K562 (cell line): ENCODE results near the gene PACRG. TPM values are rescaled to one million over a fixed set of nuclear protein-coding genes. Genes with fewer than 3 reads are reported as not detected.
A peak's percentile ranks its signal among the peaks of the same experiment; 100 is the strongest.

ENCODE experiments used
- ATAC-seq: fragments of 200-7000 bp; cut with Tn5 transposase; 3 replicates; pipeline ENCODE4 v1.9.1; 2020; ENCODE audit warnings: moderate library complexity
- BruUV-seq: library from RNA; stranded (reverse); fragments of 400-500 nt; replicated peaks from 2 replicates; lab custom pipeline; 2021; lab: Mats Ljungman, UMichigan
- CTCF ChIA-PET: fragments of 300-600 bp; formaldehyde crosslinking; extraction: SDS; loops from one replicate; lab custom pipeline; 2021; ENCODE audit warnings: low intra/inter-chr PET ratio; lab: Yijun Ruan, JAX
- POLR2A ChIA-PET: fragments of 300-600, 350-650 bp; sonication (Branson Sonifier 250); formaldehyde crosslinking; extraction: SDS; loops from one replicate; lab custom pipeline; 2021; ENCODE audit warnings: antibody characterized with exemption, inconsistent platforms; lab: Yijun Ruan, JAX
- DNase-seq, 4 experiments: peaks; one replicate each; pipeline versions ENCODE4 v3.0.0 to v3.0.0-alpha.2; 2011 to 2018; ENCODE audit warnings: low spot score in 3 of 4, mixed read lengths in 3 of 4; ENCODE audit errors: extremely low read depth in 1 of 4
- FAIRE-seq: peaks from 2 replicates; lab custom pipeline; 2011; peaks lifted over from hg19 to GRCh38; lab: Jason Lieb, UNC
- H2AFZ ChIP-seq: 2 replicates; pipeline ENCODE4 v1.6.0; 2011; ENCODE audit warnings: low read depth, low read length, control low read depth, inconsistent platforms
- H3K27ac ChIP-seq: fragments of 200-600 bp; 3 replicates; pipeline ENCODE4 v1.8.0; 2011; ENCODE audit warnings: low read depth, mild to moderate bottlenecking, control low read depth, inconsistent platforms, low read length, moderate library complexity, mixed read lengths; ENCODE audit errors: extremely low read depth
- H3K27me3 ChIP-seq, 2 experiments: fragments of 300-600 bp in 1 of 2; 2 replicates in 1 of 2; 3 replicates in 1 of 2; pipeline versions ENCODE4 v1.6.0 to v1.8.0; 2011; ENCODE audit warnings: inconsistent platforms in 2 of 2, low read length in 2 of 2, mild to moderate bottlenecking in 1 of 2, mixed read lengths in 1 of 2, moderate library complexity in 1 of 2; ENCODE audit not compliant: control insufficient read depth in 2 of 2, insufficient read depth in 2 of 2
- H3K36me3 ChIP-seq: fragments of 300-600 bp; 3 replicates; pipeline ENCODE4 v1.8.0; 2011; ENCODE audit warnings: mild to moderate bottlenecking, low read length, inconsistent platforms; ENCODE audit not compliant: control insufficient read depth, insufficient read depth
- H3K4me1 ChIP-seq, 2 experiments: fragments of 200-600 bp in 1 of 2; replicated peaks in 1 of 2; 2 replicates in 1 of 2; 3 replicates in 1 of 2; pipeline versions ENCODE4 v1.5.1 to v1.8.0; 2011; ENCODE audit warnings: inconsistent platforms in 2 of 2, low read length in 2 of 2, mild to moderate bottlenecking in 1 of 2, mixed read lengths in 1 of 2, moderate library complexity in 1 of 2; ENCODE audit not compliant: control insufficient read depth in 2 of 2, insufficient read depth in 2 of 2
- H3K4me2 ChIP-seq: 2 replicates; pipeline ENCODE4 v1.6.1; 2011; ENCODE audit warnings: low read length, control low read depth, inconsistent platforms, mixed read lengths; ENCODE audit not compliant: insufficient read depth
- H3K4me3 ChIP-seq: fragments of 200-600 bp; sonication (generic), shearing (Covaris generic); 2 replicates; pipeline ENCODE4 v1.5.1; 2016; ENCODE audit warnings: control low read depth, inconsistent platforms
- H3K79me2 ChIP-seq: fragments of 200-600 bp; 3 replicates; pipeline ENCODE4 v1.8.0; 2011; ENCODE audit warnings: low read length, inconsistent platforms; ENCODE audit not compliant: control insufficient read depth, insufficient read depth
- H3K9ac ChIP-seq, 2 experiments: 2 replicates each; pipeline versions ENCODE4 v1.6.0 to v1.6.1; 2011; ENCODE audit warnings: low read depth in 2 of 2, low read length in 2 of 2, control low read depth in 1 of 2, inconsistent platforms in 1 of 2, mild to moderate bottlenecking in 1 of 2, mixed read lengths in 1 of 2; ENCODE audit not compliant: insufficient read depth in 1 of 2
- H3K9me1 ChIP-seq: one replicate; pipeline ENCODE4 v1.6.0; 2011; ENCODE audit warnings: inconsistent platforms, mild to moderate bottlenecking, low read length, moderate library complexity; ENCODE audit not compliant: control insufficient read depth, insufficient read depth
- H3K9me3 ChIP-seq: replicated peaks from 2 replicates; pipeline ENCODE4 v1.5.1; 2011; ENCODE audit warnings: low read depth, low read length, inconsistent platforms; ENCODE audit not compliant: control insufficient read depth, insufficient read depth
- H4K20me1 ChIP-seq: replicated peaks from 2 replicates; pipeline ENCODE4 v1.6.1; 2011; ENCODE audit warnings: low read length, inconsistent platforms, mixed read lengths; ENCODE audit not compliant: control insufficient read depth, insufficient read depth
- EZH2 ChIP-seq: IDR thresholded peaks from 2 replicates; pipeline ENCODE4 v1.6.1; 2012; ENCODE audit warnings: low read depth, mild to moderate bottlenecking, inconsistent platforms, low read length, borderline replicate concordance
- RAD21 ChIP-seq, 2 experiments: fragments of 250-450 bp in 1 of 2; fragments of 450-650 bp in 1 of 2; sonication (Bioruptor Pico) in 1 of 2; formaldehyde crosslinking in 1 of 2; IDR thresholded peaks in 1 of 2; conservative IDR thresholded peaks in 1 of 2; 2 replicates each; pipeline versions ENCODE4 v1.4.0 to v1.8.0; 2020 to 2022; ENCODE audit warnings: mild to moderate bottlenecking in 2 of 2, moderate library complexity in 1 of 2
- YY1 ChIP-seq, 3 experiments: IDR thresholded peaks; 2 replicates each; pipeline ENCODE4 v1.6.1; 2011; ENCODE audit warnings: low read length in 2 of 3, mild to moderate bottlenecking in 2 of 3, moderate library complexity in 2 of 3, borderline replicate concordance in 1 of 3, control low read depth in 1 of 3, low read depth in 1 of 3; ENCODE audit not compliant: insufficient read depth in 3 of 3, insufficient replicate concordance in 2 of 3, control insufficient read depth in 1 of 3, insufficient read length in 1 of 3; ENCODE audit errors: extremely low read depth in 1 of 3
- WGBS: fragments of 100-300 bp; shearing (Covaris generic); methylation state at CpG from one replicate; pipeline ENCODE4 v1.1.6; 2016; ENCODE audit warnings: low coverage, mixed read lengths; ENCODE audit not compliant: insufficient coverage; ENCODE audit errors: missing lambda C conversion rate; 5-methylcytosine and 5-hydroxymethylcytosine counted together
- in situ Hi-C: fragments of 300-500 bp; cut with MboI; formaldehyde crosslinking; loops from 4 replicates; pipeline ENCODE4 v1.15.0; 2018; ENCODE audit warnings: inconsistent platforms, mixed read lengths
- intact Hi-C: fragments of 100-400 bp; cut with micrococcal nuclease; formaldehyde crosslinking; loops from 2 replicates; pipeline ENCODE4 v1.14.2; 2022
- polyA plus RNA-seq, 8 experiments: library from polyadenylated mRNA; depleted of rRNA in 4 of 8; stranded (reverse) in 5 of 8; unstranded in 3 of 8; fragments of >200 nt; fragmentation: Nextera tagmentation in 2 of 8; fragmentation: Illumina TruSeq in 1 of 8; extraction: Ambion mirVana in 2 of 8; extraction: Trizol in 1 of 8; gene quantifications; 2 replicates each; pipeline versions ENCODE4 v1.2.1 to v1.2.3, GENCODE V29; 2011 to 2014; ENCODE audit warnings: inconsistent platforms in 1 of 8, missing spikeins in 1 of 8
- total RNA-seq, 7 experiments: library from RNA; depleted of rRNA in 6 of 7; stranded (reverse); fragments of >200 nt in 6 of 7; fragmentation: Illumina TruSeq in 2 of 7; extraction: Trizol in 2 of 7; gene quantifications; 2 replicates each; pipeline versions ENCODE4 v1.2.1 to v1.2.3, GENCODE V29; 2011 to 2021; ENCODE audit warnings: low replicate concordance in 1 of 7
- TF ChIP-seq, protein P1 (sequence below), 2 experiments: fragments of 450-650 bp; formaldehyde crosslinking in 1 of 2; IDR thresholded peaks; 2 replicates each; pipeline versions ENCODE4 v1.4.0 to v1.6.1; 2014 to 2020; ENCODE audit warnings: mild to moderate bottlenecking in 2 of 2, borderline replicate concordance in 1 of 2, low read depth in 1 of 2
- TF ChIP-seq, protein P2 (sequence below), 3 experiments: IDR thresholded peaks in 2 of 3; conservative IDR thresholded peaks in 1 of 3; 2 replicates each; pipeline ENCODE4 v1.5.1; 2011 to 2012; ENCODE audit warnings: low read length in 3 of 3, mild to moderate bottlenecking in 3 of 3, control low read depth in 2 of 3, improper control_type of control experiment in 1 of 3, inconsistent platforms in 1 of 3, low read depth in 1 of 3, mixed read lengths in 1 of 3, moderate library complexity in 1 of 3; ENCODE audit not compliant: insufficient read depth in 2 of 3

The PACRG gene
- total and polyA plus RNA-seq, 9 of the 15 experiments (the other 6 are each of a cell fraction or from before 2014, with no cell fraction given) = 0.04 TPM; not detected in 8

DNA sequence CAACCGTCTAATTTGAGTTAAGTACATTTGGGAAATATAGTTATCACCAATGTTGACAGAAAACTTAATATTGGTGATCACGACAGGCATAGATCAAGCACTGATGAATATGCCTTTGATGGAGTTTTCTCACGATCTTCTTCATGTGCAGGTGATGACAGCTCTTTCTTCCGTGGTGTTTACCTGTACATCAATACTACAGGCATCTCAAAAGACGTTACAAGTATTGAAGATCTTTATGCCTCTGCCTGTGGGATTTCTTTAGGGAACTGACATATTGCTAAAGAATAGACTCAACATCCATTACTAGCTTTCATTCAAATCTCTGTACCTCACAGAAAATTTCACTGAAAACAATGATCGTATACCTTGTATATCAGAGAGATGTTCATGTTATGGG is 178.7 kb downstream of the PACRG start (continued):
- TF ChIP-seq YY1 (IDR thresholded peaks at IDR 0.05; ENCODE audit: borderline replicate concordance in 1 of 3, control insufficient read depth in 1 of 3, extremely low read depth in 1 of 3, insufficient read depth in 3 of 3, insufficient read length in 1 of 3, insufficient replicate concordance in 2 of 3, low read depth in 1 of 3, low read length in 2 of 3) = no peak

DNA sequence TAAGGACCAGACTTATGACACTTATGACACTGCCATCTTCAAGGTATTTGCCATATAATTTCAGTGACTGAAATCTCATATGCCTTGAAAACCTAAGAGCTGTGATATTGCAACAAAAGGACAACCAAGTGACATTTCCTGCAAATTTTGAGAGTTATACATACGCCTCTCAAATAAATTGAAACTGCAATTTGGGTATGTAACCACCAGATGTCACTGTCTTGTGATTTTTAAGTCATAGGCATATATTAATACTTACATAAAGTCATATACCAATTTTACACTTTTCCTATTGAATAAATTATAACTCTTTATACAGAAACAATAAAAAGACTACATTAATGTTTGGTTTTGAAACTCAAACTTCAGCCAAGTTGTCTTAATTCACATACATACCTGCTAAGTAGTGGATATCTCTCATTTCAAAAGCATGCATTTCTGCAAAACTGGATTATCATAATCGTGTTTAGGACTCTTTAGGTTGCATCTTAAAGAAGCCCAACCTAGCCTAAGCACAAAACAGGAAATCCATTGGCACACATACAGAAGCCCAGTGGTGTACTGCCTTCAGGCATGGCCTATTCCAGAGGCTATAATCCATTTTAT is 180.2 kb downstream of the PACRG start:
- in situ Hi-C loops (no loop called here), intact Hi-C loops (loop anchor here (5.0 kb wide), 1 partner anchor 1049 kb away; no protein-coding TSS in a partner anchor)
- FAIRE-seq (peak; percentile 83), DNase-seq (peak in 2 of 4 experiments; percentile 14 to 44), ATAC-seq (peak; percentile 43; the same call in 1 of the 3 replicates)
- no peaks in the 10 kb centered on the region; the same call in 1 of the 2 replicates for H3K9me3 ChIP-seq
- H3K9ac ChIP-seq = no peak overlapping the region
- H3K4me1 ChIP-seq = no peaks in the 10 kb centered on the region
- no peak overlapping the region for H3K4me3 ChIP-seq
- H3K9me1 ChIP-seq = no peaks in the 10 kb centered on the region
- H2AFZ ChIP-seq = no peak overlapping the region
- H3K27me3 ChIP-seq = no peaks in the 10 kb centered on the region
- no peaks in the 10 kb centered on the region for H3K79me2 ChIP-seq
- no peaks in the 10 kb centered on the region for H3K36me3 ChIP-seq
- H3K4me2 ChIP-seq = no peak overlapping the region
- TF ChIP-seq, protein P1, sequence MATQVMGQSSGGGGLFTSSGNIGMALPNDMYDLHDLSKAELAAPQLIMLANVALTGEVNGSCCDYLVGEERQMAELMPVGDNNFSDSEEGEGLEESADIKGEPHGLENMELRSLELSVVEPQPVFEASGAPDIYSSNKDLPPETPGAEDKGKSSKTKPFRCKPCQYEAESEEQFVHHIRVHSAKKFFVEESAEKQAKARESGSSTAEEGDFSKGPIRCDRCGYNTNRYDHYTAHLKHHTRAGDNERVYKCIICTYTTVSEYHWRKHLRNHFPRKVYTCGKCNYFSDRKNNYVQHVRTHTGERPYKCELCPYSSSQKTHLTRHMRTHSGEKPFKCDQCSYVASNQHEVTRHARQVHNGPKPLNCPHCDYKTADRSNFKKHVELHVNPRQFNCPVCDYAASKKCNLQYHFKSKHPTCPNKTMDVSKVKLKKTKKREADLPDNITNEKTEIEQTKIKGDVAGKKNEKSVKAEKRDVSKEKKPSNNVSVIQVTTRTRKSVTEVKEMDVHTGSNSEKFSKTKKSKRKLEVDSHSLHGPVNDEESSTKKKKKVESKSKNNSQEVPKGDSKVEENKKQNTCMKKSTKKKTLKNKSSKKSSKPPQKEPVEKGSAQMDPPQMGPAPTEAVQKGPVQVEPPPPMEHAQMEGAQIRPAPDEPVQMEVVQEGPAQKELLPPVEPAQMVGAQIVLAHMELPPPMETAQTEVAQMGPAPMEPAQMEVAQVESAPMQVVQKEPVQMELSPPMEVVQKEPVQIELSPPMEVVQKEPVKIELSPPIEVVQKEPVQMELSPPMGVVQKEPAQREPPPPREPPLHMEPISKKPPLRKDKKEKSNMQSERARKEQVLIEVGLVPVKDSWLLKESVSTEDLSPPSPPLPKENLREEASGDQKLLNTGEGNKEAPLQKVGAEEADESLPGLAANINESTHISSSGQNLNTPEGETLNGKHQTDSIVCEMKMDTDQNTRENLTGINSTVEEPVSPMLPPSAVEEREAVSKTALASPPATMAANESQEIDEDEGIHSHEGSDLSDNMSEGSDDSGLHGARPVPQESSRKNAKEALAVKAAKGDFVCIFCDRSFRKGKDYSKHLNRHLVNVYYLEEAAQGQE (IDR thresholded peaks at IDR 0.05; ENCODE audit: borderline replicate concordance) = peak; percentile 31; the same call in 1 of the 2 replicates
- TF ChIP-seq, protein P1 (CRISPR knock-in tag; IDR thresholded peaks at IDR 0.05; ENCODE audit: low read depth) = no peak
- TF ChIP-seq RAD21 (CRISPR knock-in tag; conservative IDR thresholded peaks at IDR 0.05 in 1 of 2, IDR thresholded peaks at IDR 0.05 in 1 of 2) (peak; percentile 52 to 59), EZH2 (no peak)
- TF ChIP-seq, protein P2, sequence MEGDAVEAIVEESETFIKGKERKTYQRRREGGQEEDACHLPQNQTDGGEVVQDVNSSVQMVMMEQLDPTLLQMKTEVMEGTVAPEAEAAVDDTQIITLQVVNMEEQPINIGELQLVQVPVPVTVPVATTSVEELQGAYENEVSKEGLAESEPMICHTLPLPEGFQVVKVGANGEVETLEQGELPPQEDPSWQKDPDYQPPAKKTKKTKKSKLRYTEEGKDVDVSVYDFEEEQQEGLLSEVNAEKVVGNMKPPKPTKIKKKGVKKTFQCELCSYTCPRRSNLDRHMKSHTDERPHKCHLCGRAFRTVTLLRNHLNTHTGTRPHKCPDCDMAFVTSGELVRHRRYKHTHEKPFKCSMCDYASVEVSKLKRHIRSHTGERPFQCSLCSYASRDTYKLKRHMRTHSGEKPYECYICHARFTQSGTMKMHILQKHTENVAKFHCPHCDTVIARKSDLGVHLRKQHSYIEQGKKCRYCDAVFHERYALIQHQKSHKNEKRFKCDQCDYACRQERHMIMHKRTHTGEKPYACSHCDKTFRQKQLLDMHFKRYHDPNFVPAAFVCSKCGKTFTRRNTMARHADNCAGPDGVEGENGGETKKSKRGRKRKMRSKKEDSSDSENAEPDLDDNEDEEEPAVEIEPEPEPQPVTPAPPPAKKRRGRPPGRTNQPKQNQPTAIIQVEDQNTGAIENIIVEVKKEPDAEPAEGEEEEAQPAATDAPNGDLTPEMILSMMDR (IDR thresholded peaks at IDR 0.05 in 2 of 3, conservative IDR thresholded peaks at IDR 0.05 in 1 of 3; ENCODE audit: insufficient read depth in 2 of 3, low read depth in 1 of 3, low read length in 3 of 3) = peak in 1 of 3 experiments; percentile 54; a peak in 3 of 6 replicates
- 0% methylated on average over 2 of the region's 2 CpGs for WGBS
- H3K27ac ChIP-seq = no peak overlapping the region
- H4K20me1 ChIP-seq = no peaks in the 10 kb centered on the region
- ChIA-PET CTCF (interaction anchor here (0.6 kb wide), 1 partner anchor 11 kb away, joined by 3 read pairs; no protein-coding TSS in a partner anchor), POLR2A (interaction anchor here (0.6 kb wide), 1 partner anchor 737 kb away, joined by 3 read pairs; no protein-coding TSS in a partner anchor)
- BruUV-seq = no TSS peak
